HG03175 (cell line): Measurements from ENCODE around the gene CCDC107.
"Not testable (repeated sequence)": the region's sequence is repeated elsewhere in the genome, so short reads cannot be mapped to it uniquely, and the experiment has no call there.

Experiments
- ATAC-seq: cut with Tn5 transposase; IDR thresholded peaks from one replicate; pipeline ENCODE4 v1.9.1; 2021; ENCODE audit warnings: mild to moderate bottlenecking, moderate library complexity; ENCODE audit not compliant: unreplicated experiment

CCDC107 gene

DNA sequence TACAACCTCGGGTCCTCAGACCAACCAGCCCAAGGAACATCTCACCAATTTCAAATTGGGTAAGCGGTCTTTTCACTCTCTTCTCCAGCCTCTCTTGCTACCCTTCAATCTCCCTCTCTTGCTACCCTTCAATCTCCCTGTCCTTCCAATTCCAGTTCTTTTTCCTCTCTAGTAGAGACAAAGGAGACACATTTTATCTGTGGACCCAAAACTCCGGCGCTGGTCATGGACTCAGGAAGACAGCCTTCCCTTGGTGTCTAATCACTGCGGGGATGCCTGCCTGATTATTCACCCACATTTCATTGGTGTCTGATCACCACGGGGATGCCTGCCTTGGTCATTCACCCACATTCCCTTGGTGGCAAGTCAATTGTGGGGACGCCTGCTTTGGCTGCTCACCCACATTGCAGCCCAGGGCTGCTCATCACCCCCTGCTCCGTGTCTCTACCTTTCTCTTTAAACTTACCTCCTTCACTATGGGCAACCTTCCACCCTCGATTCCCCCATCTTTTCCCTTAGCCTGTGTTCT, 20.6 kb upstream of the CCDC107 start:
- not testable (repeated sequence) for ATAC-seq

DNA sequence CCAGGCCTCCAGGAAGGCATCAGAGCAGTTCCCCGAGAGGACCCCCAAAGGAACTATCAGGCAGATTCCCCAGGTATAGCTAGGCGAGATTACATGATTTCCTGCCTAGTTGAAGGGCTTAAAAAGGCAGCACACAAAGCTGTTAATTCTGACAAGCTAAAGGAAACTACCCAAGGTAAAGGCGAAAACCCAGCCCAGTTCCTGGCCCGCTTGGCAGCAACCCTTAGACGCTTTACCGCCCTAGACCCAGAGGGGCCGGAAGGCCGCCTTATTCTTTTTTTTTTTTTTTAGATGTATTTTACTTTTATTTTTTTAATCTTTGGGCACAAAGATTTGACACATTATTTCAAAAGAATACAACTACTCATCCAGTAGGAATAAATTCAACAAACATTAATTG, 19.3 kb upstream of the CCDC107 start:
- ATAC-seq, result not testable (repeated sequence)

DNA sequence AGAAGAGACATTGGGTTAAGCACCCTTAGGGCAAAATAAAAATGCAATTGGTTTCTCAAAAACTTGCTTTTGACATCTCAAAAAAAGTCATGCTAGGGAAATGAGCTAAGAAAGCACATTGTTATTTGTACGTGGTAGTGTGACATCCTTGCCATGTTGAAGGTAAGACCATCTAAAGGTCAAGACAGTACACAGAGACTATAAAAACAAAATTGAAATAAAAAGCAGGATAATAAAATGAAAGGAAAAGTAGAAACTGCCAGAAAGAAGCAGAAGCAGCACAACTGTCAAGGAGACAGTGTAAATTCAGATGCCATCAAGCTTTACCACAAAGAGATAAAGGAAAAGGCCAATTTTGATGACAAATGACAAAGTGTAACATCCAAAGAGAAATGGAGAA, 18.9 kb upstream of the CCDC107 start:
- not testable (repeated sequence) for ATAC-seq

DNA sequence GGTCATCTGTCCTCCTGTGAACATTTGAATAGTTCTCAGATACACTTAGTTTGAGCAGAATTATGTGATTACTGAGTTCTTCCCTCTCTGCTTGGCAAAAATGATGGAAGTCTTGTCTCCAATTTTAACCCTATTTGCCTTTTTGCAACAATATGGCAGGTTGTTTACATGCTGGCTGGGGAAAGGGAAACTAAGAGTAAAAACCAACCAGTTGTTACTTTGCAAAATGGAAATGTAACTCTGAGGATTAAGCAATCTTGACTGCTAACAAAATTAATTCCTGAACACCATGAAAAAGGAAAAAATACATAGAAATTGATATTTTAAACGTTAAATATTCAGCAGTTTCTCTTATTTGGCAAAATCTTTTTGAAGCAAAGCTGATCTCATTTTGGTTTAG, 18.5 kb upstream of the CCDC107 start:
- no peak for ATAC-seq

DNA sequence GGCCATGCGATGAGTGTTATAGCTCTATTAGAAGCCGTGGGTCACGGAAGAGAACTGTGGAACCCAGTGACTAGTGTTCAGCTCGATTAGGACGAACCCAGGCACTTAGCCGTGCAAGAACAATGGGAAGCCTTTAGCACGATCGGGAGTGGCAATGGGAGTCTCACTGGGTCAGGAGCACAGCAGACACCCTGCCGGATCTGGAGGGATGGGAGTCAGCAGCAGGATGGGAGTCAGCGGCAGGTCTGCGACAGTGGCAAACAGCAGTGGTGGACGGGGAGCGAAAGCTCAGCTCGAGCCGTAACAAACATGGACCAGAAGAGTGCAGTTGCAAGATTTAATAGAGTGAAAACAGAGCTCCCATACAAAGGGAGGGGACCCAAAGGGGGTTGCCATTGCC, 17.7 kb upstream of the CCDC107 start:
- ATAC-seq, result not testable (repeated sequence)

DNA sequence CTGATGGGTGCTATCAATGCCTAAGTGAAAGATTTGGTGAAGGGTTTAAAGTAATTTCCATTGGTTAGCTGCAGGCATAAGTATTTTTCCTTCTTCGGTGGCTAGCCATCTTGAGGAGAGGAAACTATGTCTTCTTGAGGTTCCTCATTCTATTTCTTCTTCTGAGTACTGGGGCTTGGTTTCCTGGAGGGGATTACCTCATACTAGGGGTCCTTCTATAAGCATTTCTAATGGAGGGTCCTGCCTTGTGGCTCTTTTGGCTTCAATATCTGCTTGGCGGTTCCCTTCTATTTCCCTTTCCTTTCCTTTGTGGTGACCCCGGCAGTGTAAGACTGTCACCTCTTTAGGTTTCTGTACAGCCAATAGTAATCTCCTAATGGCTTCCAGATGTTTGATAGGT, 16.6 kb upstream of the CCDC107 start:
- not testable (repeated sequence) for ATAC-seq

DNA sequence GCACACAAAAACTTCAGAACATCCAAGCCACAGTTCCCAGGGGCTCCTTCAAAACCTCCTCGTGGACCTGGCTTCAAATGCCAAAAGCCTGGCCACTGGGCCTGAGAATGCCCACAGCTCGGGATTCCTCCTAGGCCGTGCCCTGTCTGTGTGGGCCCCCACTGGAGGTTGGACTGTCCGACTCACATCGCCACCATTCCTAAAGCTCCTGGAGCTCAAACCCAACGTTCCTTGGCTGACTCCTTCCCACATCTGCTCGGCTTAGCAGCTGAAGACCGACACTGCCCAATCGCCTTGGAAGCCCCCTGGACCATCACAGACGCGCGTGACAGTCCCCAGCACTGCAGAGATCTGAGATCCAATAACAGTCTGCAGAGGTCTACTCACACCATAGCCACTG, 15.0 kb upstream of the CCDC107 start:
- no peak for ATAC-seq

DNA sequence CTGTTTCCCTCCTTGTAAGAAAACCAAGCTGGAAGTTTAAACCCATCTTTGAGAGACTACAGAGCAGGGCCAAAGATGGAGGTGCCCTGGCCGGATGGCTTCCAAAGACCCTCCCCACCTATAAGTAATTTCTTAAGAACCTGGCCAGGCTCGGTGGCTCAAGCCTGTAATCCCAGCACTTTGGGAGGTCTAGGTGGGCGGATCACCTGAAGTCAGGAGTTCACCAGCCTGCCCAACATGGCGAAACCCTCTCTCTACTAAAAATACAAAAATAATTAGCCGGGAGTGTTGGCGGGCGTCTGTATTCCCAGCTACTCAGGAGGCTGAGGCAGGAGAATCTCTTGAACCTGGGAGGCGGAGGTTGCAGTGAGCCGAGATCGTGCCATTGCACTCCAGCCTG, 12.4 kb upstream of the CCDC107 start:
- ATAC-seq, result not testable (repeated sequence)

DNA sequence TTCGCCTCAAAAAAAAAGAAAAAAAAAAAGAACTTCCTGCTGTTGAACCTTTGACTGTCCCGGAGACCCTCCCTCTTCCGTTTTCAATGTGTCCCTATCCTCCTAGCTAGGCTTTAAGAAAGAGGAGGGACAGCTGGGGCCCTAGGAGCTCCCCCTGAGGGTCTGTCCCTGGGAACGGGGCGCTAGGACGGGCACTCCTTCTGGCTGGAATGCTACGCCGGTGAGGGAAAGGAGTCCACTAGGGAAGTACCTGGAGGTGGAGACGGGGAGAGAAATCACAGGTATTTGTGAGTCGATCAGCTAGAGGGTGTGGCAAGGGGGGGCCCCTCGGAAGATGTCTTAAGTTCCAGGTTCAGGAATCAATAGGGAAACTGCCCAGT, 11.9 kb upstream of the CCDC107 start:
- no peak for ATAC-seq

DNA sequence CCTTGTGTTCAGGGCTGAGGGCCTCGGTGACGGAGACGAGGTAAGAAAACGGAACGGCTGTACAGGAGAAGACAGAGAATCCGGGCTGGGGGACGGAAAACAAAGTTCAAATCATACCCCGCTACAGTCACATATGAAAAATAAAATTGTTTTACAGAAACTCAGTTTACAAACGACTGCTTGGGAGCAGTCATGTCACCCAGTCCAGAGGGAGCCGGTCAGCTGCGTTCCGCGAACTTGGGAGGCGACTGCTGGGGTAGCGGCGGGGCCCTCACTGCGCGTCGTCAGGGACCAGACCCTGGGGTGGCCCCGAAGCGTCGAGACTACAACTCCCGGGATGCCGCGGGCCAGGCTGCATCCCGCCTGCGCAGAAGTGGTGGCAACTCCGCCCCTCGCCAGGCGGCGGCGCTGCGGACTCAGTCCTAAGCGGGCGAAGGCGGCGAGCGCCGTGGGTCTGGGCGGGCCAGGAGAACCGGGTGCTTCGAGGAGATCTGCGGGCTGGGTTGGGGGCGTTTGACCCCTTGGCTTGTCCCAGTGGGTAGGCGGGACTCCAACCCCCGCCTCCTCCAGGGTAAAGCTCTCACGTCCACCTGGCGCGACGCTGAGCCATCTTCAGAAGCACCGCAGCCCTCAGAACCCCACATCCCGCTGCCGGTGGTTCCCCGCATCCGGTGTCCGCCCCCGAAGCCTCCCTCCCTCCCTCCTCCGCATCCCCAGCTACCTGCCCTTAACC, 11.4 kb upstream of the CCDC107 start:
- ATAC-seq, result peak; percentile 88

DNA sequence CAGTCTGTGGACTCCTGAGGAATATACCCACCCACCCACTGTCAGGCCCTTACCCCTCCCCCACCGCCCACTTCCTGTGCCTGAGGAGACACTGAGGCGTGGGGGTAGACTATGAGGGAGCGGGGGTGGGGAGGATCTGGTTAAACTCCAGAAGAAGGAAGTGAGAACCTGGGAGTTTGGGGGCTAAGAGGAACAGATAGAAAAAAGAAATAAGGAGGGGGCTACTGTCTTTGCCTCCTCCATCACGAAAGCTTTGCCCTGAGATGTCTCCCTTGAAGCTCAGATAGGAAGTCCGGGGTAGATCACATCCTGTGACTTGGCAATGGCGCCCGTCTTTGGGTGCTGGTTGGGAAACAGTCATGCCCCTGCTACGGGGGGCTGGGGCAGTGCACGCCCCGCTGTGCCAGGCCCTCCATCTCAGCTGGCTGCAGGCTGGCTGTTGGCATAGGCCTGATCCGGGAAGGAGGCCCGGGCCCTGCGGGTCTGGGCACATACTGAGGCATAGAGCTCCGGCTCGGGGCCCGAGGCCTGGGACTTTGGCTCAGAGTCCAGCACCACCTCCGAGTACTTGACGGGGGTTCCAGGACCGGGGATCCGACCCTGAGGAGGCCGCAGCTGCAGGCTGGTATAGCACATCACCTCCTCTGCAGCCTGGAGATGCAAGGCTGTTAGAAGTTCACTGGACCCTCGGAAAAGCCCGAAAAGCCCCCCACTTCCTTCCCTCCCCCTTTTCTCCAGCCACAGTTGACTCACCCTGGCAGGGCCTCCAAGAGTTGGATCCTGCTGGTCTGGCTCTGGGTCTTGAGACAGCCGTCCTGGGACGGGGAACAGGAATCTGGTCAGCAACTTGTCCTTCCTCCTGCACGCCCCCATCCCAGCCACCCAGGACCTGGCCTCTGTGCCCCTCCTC, 8.4 kb upstream of the CCDC107 start:
- no peak for ATAC-seq

DNA sequence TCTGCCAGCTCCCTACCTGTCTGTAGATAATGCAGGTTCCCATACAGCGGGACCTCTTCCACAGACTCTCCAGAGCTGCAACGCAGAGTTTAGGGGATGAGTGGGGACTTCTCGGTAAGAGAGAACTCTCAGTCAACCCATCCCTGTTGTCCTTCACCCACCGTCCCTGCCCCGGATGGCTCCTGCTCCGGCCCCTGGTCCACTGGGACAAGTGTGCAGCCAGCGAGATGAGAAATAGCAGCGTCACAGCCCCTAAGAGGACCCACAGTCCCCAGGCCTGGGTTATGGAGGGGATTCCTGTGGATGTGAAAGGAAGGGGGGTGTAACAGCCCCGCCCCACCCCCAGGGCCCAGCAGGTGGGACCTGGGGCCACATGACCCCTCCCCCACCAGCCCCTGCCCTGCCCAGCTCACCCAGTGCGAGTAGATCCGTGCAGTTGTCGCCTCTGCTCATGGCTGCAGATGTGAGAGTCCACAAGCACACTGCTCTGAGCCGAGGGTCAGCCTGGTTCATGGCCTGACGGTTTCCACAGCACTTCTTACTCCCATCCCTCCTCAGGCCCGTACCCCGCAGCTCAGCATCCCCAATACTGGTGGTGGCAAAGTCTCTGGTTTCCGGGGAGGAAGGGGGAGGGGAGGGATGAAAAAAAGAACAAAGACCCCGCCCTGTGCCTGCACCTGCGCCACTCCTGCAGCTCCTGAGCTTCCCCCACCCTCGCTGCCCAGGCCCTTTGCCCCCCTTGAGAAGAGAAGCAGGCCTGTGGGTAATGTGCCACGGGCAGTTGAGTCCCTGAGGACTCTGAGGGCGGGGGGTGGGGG, 7.5 kb upstream of the CCDC107 start, which contains the start of gene SIT1:
SIT1 (minus strand) TSS at position 591 of the 818 bp plus-strand sequence; CDS start at position 513, 78 bp downstream.
- ATAC-seq, result no peak

DNA sequence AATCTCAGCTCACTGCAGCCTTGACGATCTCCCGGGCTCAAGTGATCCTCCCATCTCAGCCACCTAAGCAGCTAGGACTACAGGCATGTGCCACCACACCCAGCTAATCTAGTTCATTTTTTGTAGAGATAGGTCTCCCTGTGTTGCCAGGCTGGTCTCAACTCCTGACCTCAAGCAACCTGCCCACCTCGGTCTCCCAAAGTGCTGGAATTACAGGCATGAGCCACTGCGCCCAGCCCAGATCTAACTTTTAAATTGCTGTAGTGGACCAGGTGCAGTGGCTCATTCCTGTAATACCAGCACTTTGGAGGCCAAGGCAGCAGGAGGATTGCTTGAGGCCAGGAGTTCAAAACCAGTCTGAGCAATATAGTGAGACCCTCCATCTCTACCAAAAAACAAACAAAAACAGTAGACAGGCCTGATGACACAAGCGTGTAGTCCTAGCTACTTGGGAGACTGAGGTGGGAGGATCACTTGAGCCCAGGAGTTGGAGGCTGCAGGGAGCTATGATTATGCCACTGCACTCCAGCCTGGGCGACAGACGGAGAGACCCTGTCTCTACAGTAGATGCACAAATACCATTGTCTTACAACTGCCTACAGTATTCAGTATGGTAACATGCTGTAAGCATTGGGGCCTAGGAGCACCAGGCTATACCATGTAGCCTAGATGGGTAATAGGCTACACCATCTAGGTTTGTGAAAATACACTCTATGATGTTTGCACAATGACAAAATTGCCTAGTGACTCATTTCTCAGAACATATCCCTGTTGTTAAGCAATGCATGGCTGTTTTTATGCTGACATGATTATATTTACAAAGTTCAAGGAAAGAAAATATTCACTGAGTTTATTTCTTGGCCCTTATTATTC, 5.9 kb upstream of the CCDC107 start:
- no peak for ATAC-seq

DNA sequence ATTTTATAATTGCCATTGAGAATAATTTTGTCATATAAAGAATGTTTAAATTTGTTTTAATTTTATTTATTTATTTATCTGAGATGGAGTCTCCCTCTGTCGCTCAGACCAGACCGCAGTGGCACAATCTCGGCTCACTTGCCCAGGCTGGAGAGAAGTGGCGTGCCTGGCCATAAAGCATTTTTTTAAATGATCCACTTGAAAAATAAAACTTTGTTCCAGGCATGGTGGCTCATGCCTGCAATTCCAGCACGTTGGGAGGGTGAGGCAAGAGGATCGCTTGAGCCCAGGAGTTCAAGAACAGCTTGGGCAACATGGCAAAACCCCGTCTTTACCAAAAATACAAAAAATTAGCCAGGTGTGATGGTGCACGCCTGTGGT, 5.3 kb upstream of the CCDC107 start:
- no peak for ATAC-seq

DNA sequence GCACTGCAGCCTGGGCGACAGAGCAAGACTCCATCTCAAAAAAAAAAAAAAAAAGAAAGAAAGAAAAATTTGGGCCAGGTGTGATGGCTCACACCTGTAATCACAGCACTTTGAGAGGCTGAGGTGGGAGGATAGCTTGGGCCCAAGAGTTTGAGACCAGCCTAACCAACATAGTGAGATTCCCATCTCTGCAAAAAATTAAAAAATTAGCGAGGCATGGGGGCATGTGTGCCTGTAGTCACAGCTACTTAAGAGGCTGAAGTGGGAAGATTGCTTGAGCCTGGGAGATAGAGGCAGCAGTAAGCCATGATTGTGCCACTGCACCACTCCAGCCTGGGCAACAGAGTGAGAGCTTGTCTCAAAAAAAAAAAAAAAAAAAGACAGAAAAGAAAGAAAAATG, 4.5 kb upstream of the CCDC107 start:
- no peak for ATAC-seq

DNA sequence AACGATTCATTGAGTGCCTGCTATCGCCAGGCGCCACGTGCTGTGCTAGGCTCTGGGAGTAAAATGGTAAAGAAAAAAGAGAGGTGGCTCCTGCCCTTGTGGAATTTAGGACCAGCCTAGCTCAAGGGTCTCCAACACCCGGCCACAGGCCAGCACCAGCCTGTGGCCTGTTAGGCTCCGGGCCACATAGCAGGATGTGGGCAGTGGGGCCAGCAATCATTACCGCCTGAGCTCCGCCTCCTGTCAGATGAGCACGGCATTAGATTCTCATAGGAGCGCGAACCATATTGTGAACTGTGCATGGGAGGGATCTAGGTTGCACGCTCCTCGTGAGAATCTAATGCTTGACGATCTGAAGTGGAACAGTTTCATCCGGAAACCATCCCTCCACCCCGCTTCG, 1.7 kb upstream of the CCDC107 start:
- no peak for ATAC-seq

DNA sequence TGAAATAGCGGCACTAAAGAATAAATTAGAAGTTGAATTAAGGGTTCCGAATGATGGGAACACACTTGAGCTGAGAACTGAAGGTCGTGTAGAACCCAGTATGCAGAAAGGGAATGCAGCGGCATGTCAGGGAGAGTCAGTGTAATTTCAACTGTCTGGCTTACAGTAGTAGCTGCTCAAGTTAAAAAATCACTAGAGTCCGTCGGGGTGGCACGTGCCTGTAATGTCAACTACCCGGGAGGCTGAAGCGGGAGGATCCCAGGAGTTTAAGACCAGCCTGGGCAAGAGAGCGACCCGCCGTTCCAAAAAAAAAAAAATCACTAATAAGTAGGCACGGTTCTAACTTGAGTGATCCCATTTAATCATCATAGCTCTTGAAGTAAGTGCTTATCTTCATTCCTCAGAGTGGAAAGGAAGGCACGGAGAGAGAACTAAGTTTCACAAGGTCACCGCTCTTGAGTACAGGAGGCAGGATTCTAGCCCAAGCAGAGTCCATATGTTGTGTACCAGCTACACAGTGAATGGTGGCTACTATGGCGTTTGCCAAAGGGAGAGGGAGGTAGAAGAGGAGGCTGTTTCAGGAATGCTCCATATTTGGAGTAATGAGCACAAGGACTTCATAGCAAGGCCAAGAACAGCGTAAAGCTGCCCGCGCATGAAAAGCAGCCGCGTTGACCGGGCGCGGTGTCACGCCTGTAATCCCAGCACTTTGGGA, 1.1 kb upstream of the CCDC107 start:
- no peak for ATAC-seq

DNA sequence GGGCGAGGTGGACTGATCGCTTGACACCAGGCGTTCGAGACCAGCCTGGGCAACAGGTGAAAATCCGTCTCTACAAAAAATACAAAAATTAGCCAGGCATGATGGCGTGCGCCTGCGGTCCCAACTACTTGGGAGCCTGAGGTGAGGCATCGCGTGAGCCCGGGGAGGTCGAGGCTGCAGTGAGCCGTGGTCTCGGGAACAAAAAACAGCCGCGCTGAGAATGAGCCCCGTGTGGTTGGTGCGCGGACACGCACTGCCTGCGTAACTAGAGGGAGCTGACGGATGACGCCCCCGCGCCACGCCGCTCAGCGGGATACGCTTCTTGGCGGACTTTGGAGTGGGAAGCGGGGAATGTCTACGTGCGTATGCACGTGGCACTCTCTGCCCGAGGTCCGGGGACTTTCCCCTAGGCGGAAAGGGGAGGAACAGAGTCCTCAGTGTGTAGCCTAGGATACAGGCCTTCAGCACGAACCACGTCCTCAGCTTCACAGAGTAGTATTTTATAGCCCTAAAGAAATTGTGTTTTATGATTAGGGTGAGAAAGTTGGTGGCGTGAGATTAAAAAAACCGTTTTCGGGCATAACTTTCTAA, 451 bp upstream of the CCDC107 start, which contains the start of gene RMRP:
RMRP (minus strand) TSS at position 474 of the 591 bp plus-strand sequence.
- peak; percentile 86 for ATAC-seq

DNA sequence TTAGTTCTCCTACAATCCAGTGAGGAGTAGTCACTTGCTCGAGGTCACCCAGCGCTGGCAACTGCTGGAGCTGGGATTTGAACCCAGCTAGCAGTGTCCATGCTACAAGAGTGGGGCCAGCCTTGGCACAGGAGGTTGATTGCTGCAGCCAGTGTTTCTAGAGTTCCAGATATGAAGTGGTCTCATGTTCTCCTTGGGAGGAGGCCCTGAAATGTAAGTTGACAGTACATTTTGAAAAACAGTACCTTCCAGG, 802 bp downstream of the CCDC107 start:
- ATAC-seq, result no peak
